Measurements from ENCODE around the gene VWDE. TPM values are rescaled to one million over a fixed set of nuclear protein-coding genes. Genes with fewer than 3 reads are reported as not detected.
"Not testable (repeated sequence)": the region's sequence is repeated elsewhere in the genome, so short reads cannot be mapped to it uniquely, and the experiment has no call there.

VWDE gene
- total RNA-seq (ENCODE audit: unreplicated experiment): 3.2 TPM
- long read RNA-seq: 0 reads

- no peak for TF ChIP-seq CTCF (IDR thresholded peaks at IDR 0.05; ENCODE audit: unreplicated experiment)
- H3K27me3 Mint-ChIP-seq (ENCODE audit: unreplicated experiment): peaks cover 3% of the 10 kb centered on the region
These were observed at the start of gene VWDE for GRCh38 chr7:12403287-12404181. Gene VWDE (minus strand): TSS chr7:12403865. CDS start chr7:12403716, 149 bp downstream.

GRCh38 chr7:12453136-12453535 lies 49.5 kb upstream of the VWDE start:
- H3K4me3 Mint-ChIP-seq (ENCODE audit: unreplicated experiment): not testable (repeated sequence)

More at GRCh38 chr7:12403287-12404181, at the start of gene VWDE:
- peak within 1 kb of the TSS; percentile 43 for H3K27ac Mint-ChIP-seq (ENCODE audit: unreplicated experiment)
- DNase-seq (ENCODE audit: low spot score): peak; percentile 37
- peaks cover 2% of the 10 kb centered on the region for H3K36me3 Mint-ChIP-seq (ENCODE audit: low read depth, unreplicated experiment)
- peaks cover 3% of the 10 kb centered on the region for H3K4me1 Mint-ChIP-seq (ENCODE audit: unreplicated experiment)
- H3K9me3 Mint-ChIP-seq (ENCODE audit: unreplicated experiment): no peaks in the 10 kb centered on the region
- peak within 1 kb of the TSS; percentile 92 for H3K4me3 Mint-ChIP-seq (ENCODE audit: unreplicated experiment)

GRCh38 chr7:12450615-12451014 lies 47.0 kb upstream of the VWDE start:
- H3K9me3 Mint-ChIP-seq (ENCODE audit: unreplicated experiment): no peaks in the 10 kb centered on the region
- TF ChIP-seq CTCF (IDR thresholded peaks at IDR 0.05; ENCODE audit: unreplicated experiment): no peak
- no peak overlapping the region for H3K4me3 Mint-ChIP-seq (ENCODE audit: unreplicated experiment)
- no peaks in the 10 kb centered on the region for H3K4me1 Mint-ChIP-seq (ENCODE audit: unreplicated experiment)
- H3K36me3 Mint-ChIP-seq (ENCODE audit: low read depth, unreplicated experiment): no peaks in the 10 kb centered on the region
- no peak for DNase-seq (ENCODE audit: low spot score)
- no peaks in the 10 kb centered on the region for H3K27me3 Mint-ChIP-seq (ENCODE audit: unreplicated experiment)
- H3K27ac Mint-ChIP-seq (ENCODE audit: unreplicated experiment): no peak overlapping the region

More at GRCh38 chr7:12453136-12453535, 49.5 kb upstream of the VWDE start:
- not testable (repeated sequence) for DNase-seq (ENCODE audit: low spot score); H3K9me3 Mint-ChIP-seq (ENCODE audit: unreplicated experiment); H3K27me3 Mint-ChIP-seq (ENCODE audit: unreplicated experiment); H3K27ac Mint-ChIP-seq (ENCODE audit: unreplicated experiment); H3K36me3 Mint-ChIP-seq (ENCODE audit: low read depth, unreplicated experiment); H3K4me1 Mint-ChIP-seq (ENCODE audit: unreplicated experiment)

GRCh38 chr7:12444785-12445184 lies 41.1 kb upstream of the VWDE start:
- Mint-ChIP-seq H3K27ac (ENCODE audit: unreplicated experiment) (no peak overlapping the region), H3K9me3 (ENCODE audit: unreplicated experiment) (no peaks in the 10 kb centered on the region), H3K27me3 (ENCODE audit: unreplicated experiment) (no peaks in the 10 kb centered on the region), H3K4me3 (ENCODE audit: unreplicated experiment) (no peak overlapping the region), H3K4me1 (ENCODE audit: unreplicated experiment) (peaks cover 5% of the 10 kb centered on the region), H3K36me3 (ENCODE audit: low read depth, unreplicated experiment) (no peaks in the 10 kb centered on the region)
- DNase-seq (ENCODE audit: low spot score): no peak
- TF ChIP-seq CTCF (IDR thresholded peaks at IDR 0.05; ENCODE audit: unreplicated experiment): no peak

- TF ChIP-seq CTCF (IDR thresholded peaks at IDR 0.05; ENCODE audit: unreplicated experiment): no peak
- no peak overlapping the region for H3K27ac Mint-ChIP-seq (ENCODE audit: unreplicated experiment)
- H3K27me3 Mint-ChIP-seq (ENCODE audit: unreplicated experiment): peaks cover 2% of the 10 kb centered on the region
- H3K36me3 Mint-ChIP-seq (ENCODE audit: low read depth, unreplicated experiment): no peaks in the 10 kb centered on the region
- H3K4me3 Mint-ChIP-seq (ENCODE audit: unreplicated experiment): no peak overlapping the region
- H3K4me1 Mint-ChIP-seq (ENCODE audit: unreplicated experiment): peaks cover 5% of the 10 kb centered on the region
- DNase-seq (ENCODE audit: low spot score): no peak
- H3K9me3 Mint-ChIP-seq (ENCODE audit: unreplicated experiment): no peaks in the 10 kb centered on the region
These were observed 36.6 kb upstream of the VWDE start for GRCh38 chr7:12440229-12440628.
